HG02973 (cell line): ENCODE measurements around the gene DLD.
"Not testable (repeated sequence)": the region's sequence is repeated elsewhere in the genome, so short reads cannot be mapped to it uniquely, and the experiment has no call there.

Experiments
- ATAC-seq: cut with Tn5 transposase; IDR thresholded peaks from one replicate; pipeline ENCODE4 v1.9.1; 2021; ENCODE audit warnings: moderate library complexity; ENCODE audit not compliant: unreplicated experiment

DLD gene

GRCh38 chr7:107874111-107874510 is 16.9 kb upstream of the DLD start:
- no peak for ATAC-seq

GRCh38 chr7:107874605-107875446 is 16.2 kb upstream of the DLD start:
- peak; percentile 68 for ATAC-seq

- no peak for ATAC-seq
These were observed 14.1 kb upstream of the DLD start for GRCh38 chr7:107876916-107877315.

GRCh38 chr7:107877731-107878382 is 13.1 kb upstream of the DLD start:
- no peak for ATAC-seq

- no peak for ATAC-seq
These were observed 12.3 kb upstream of the DLD start for GRCh38 chr7:107878636-107879035.

- peak; percentile 74 for ATAC-seq
These were observed 11.5 kb upstream of the DLD start for GRCh38 chr7:107879400-107880035.

- ATAC-seq, result no peak
These were observed 8.2 kb upstream of the DLD start for GRCh38 chr7:107882766-107883165.

GRCh38 chr7:107884066-107884818 is 6.7 kb upstream of the DLD start:
- ATAC-seq, result no peak

GRCh38 chr7:107887827-107888226 is 3.2 kb upstream of the DLD start:
- ATAC-seq, result not testable (repeated sequence)

- ATAC-seq, result no peak
These were observed 991 bp upstream of the DLD start for GRCh38 chr7:107889992-107890391.

GRCh38 chr7:107890493-107890961 is 456 bp upstream of the DLD start:
- no peak for ATAC-seq

GRCh38 chr7:107891636-107892366 is 818 bp downstream of the DLD start:
- ATAC-seq, result peak; percentile 33

GRCh38 chr7:107892367-107892741 is 1.4 kb downstream of the DLD start:
- not testable (repeated sequence) for ATAC-seq

- no peak for ATAC-seq
These were observed 8.1 kb downstream of the DLD start for GRCh38 chr7:107898997-107899594.

- no peak for ATAC-seq
These were observed 9.6 kb downstream of the DLD start for GRCh38 chr7:107900496-107901015.

GRCh38 chr7:107902381-107902780 is 11.4 kb downstream of the DLD start:
- ATAC-seq, result no peak

- ATAC-seq, result no peak
These were observed 16.8 kb downstream of the DLD start for GRCh38 chr7:107907790-107908189.

- no peak for ATAC-seq
These were observed 18.5 kb downstream of the DLD start for GRCh38 chr7:107909445-107909844.

GRCh38 chr7:107911981-107912380 is 21.0 kb downstream of the DLD start:
- ATAC-seq, result no peak

GRCh38 chr7:107913851-107914250 is 22.9 kb downstream of the DLD start:
- no peak for ATAC-seq
